Ovary (tissue), 3 donors: ENCODE results near the gene LAMA2.

ENCODE experiments used
- CTCF ChIP-seq, 3 donors: fragments of 450-650 bp in 2 of 3; fragments of 200-600 bp in 1 of 3; IDR thresholded peaks; one replicate each; pipeline versions ENCODE4 v1.5.1 to v1.8.0; 2016 to 2022; ENCODE audit warnings: antibody characterized with exemption in 3 of 3, mild to moderate bottlenecking in 1 of 3
- POLR2A ChIP-seq: fragments of 450-650 bp; IDR thresholded peaks from one replicate; pipeline ENCODE4 v1.6.1; 2017; ENCODE audit warnings: antibody characterized with exemption, mild to moderate bottlenecking, moderate library complexity
- donor health status: DM: no; HTN: no; CAD: no.

DNA sequence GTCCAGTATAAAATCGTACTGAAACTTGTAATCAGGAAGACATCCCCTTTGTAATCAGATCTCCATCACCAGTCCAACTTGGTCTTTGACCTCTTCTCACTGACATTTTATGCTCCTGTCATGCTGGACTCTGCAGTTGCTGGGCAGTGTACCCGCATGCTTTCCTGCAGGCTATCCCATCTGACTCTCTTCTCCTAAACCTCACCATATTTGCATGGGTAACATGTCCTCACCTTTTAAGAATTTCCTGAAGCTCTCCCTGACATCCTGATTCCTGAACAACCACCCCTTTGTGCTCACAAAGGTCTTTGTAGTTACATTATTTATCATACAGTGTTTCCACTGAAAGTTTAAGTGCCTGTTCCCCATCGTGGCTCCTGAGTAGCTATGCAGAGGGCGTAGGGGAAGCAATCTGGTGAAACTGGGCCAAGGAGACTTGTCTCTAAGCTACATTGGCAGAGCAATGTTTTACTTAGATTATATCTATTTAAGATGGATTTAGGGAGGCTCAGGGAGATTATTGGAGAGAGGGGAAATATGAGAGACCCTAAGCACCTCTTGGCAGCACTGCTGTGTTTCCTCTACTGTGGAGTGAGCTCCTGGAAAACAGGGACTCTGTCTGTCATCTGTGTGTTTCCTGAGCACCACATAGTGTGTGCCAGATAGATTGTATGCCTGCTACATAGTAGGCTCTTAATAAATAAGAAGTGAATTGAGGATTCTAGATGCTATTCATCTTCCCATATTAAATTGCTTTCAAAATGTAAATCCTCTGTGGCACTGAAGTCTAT lies 124.0 kb downstream of the LAMA2 start:
- TF ChIP-seq CTCF (IDR thresholded peaks at IDR 0.05): no peak
- TF ChIP-seq POLR2A: no peak
